Measurements from ENCODE around the gene WBP4. TPM values are rescaled to one million over a fixed set of nuclear protein-coding genes. Genes with fewer than 3 reads are reported as not detected.
"Not testable (repeated sequence)": the region's sequence is repeated elsewhere in the genome, so short reads cannot be mapped to it uniquely, and the experiment has no call there.

WBP4 gene
- total RNA-seq, 1 donor from 2014 or later = 8.2 TPM

GRCh38 chr13:41130356-41130755 lies 69.0 kb downstream of the WBP4 start:
- H3K27me3 Mint-ChIP-seq (ENCODE audit: unreplicated experiment) = peaks cover 2% of the 10 kb centered on the region
- H3K4me1 Mint-ChIP-seq (ENCODE audit: unreplicated experiment) = peaks cover 22% of the 10 kb centered on the region
- no peak for TF ChIP-seq CTCF (IDR thresholded peaks at IDR 0.05; ENCODE audit: unreplicated experiment)
- H3K27ac Mint-ChIP-seq (ENCODE audit: unreplicated experiment) = no peak overlapping the region
- H3K36me3 Mint-ChIP-seq (ENCODE audit: low read depth, unreplicated experiment) = no peaks in the 10 kb centered on the region
- peak overlapping the region; percentile 18 for H3K4me3 Mint-ChIP-seq (ENCODE audit: unreplicated experiment)
- no peak for DNase-seq (ENCODE audit: low spot score)
- H3K9me3 Mint-ChIP-seq (ENCODE audit: unreplicated experiment) = no peaks in the 10 kb centered on the region

- H3K27me3 Mint-ChIP-seq (ENCODE audit: unreplicated experiment); H3K36me3 Mint-ChIP-seq (ENCODE audit: low read depth, unreplicated experiment); H3K9me3 Mint-ChIP-seq (ENCODE audit: unreplicated experiment); H3K27ac Mint-ChIP-seq (ENCODE audit: unreplicated experiment); DNase-seq (ENCODE audit: low spot score): not testable (repeated sequence)
- H3K4me1 Mint-ChIP-seq (ENCODE audit: unreplicated experiment) = peaks cover 22% of the 10 kb centered on the region
- peak overlapping the region; percentile 52 for H3K4me3 Mint-ChIP-seq (ENCODE audit: unreplicated experiment)
Measured at GRCh38 chr13:41131189-41131588, 69.9 kb downstream of the WBP4 start.

GRCh38 chr13:41131660-41132511 lies 70.6 kb downstream of the WBP4 start:
- H3K4me3 Mint-ChIP-seq (ENCODE audit: unreplicated experiment) = peak overlapping the region; percentile 90
- H3K27ac Mint-ChIP-seq (ENCODE audit: unreplicated experiment) = peak overlapping the region; percentile 12
- H3K36me3 Mint-ChIP-seq (ENCODE audit: low read depth, unreplicated experiment); H3K9me3 Mint-ChIP-seq (ENCODE audit: unreplicated experiment); H3K27me3 Mint-ChIP-seq (ENCODE audit: unreplicated experiment): not testable (repeated sequence)
- H3K4me1 Mint-ChIP-seq (ENCODE audit: unreplicated experiment) = peaks cover 22% of the 10 kb centered on the region
- peak; percentile 3 for DNase-seq (ENCODE audit: low spot score)

- H3K27ac Mint-ChIP-seq (ENCODE audit: unreplicated experiment) = peak within 1 kb of the TSS; percentile 78
- H3K36me3 Mint-ChIP-seq (ENCODE audit: low read depth, unreplicated experiment) = no peaks in the 10 kb centered on the region
- peaks cover 2% of the 10 kb centered on the region for H3K27me3 Mint-ChIP-seq (ENCODE audit: unreplicated experiment)
- H3K4me1 Mint-ChIP-seq (ENCODE audit: unreplicated experiment) = peaks cover 22% of the 10 kb centered on the region
- no peaks in the 10 kb centered on the region for H3K9me3 Mint-ChIP-seq (ENCODE audit: unreplicated experiment)
- no peak for TF ChIP-seq CTCF (IDR thresholded peaks at IDR 0.05; ENCODE audit: unreplicated experiment)
- peak; percentile 93 for DNase-seq (ENCODE audit: low spot score)
- H3K4me3 Mint-ChIP-seq (ENCODE audit: unreplicated experiment) = peak within 1 kb of the TSS; percentile 90
Measured at GRCh38 chr13:41132512-41133152, 71.3 kb downstream of the WBP4 start, which contains the start of gene KBTBD6. Gene KBTBD6 (minus strand): TSS chr13:41132802. CDS start chr13:41132511, 291 bp downstream.

Small RNAs within 50 kb of the gene (microRNA-seq; reads per million reads assigned to microRNA genes)
- not detected for gene MIR3168 (ENCODE audit: unreplicated experiment)

Other genes starting within 250 kb of the WBP4 start
- 46.0 TPM for gene ELF1, start 42.2 kb upstream of the WBP4 start, total RNA-seq (ENCODE audit: unreplicated experiment)
- gene KBTBD6, start 71.3 kb downstream of the WBP4 start, total RNA-seq (ENCODE audit: unreplicated experiment) = 5.3 TPM
- 9.0 TPM for gene KBTBD7, start 133.1 kb downstream of the WBP4 start, total RNA-seq (ENCODE audit: unreplicated experiment)
- gene MTRF1, start 202.1 kb downstream of the WBP4 start, total RNA-seq (ENCODE audit: unreplicated experiment) = 10.1 TPM
- 23.6 TPM for gene NAA16, start 249.8 kb downstream of the WBP4 start, total RNA-seq (ENCODE audit: unreplicated experiment)

Measured in endothelial cell (in vitro differentiated cells).